ENCODE results near the gene TOR3A.

DNA sequence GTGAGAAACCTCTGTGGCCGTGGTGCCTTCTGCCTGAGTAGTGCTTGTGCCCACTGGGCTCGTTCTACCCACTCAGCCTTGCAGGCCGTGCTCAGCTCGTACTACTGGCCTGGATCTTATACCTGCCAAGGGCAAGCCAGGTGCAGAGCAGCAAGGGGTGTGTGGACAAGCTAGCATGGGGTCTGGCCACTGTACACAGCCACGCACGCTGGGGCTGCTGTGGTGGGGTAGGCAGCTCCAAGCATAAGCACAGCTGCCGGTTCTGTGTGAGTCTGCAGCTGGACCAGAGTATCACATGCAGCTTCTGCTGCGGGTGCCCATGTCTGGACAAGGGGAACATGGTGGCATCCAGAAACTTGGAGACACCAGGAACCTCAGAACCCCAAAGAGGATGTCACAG, 39.8 kb upstream of the TOR3A start:
- TF ChIP-seq, protein P1, sequence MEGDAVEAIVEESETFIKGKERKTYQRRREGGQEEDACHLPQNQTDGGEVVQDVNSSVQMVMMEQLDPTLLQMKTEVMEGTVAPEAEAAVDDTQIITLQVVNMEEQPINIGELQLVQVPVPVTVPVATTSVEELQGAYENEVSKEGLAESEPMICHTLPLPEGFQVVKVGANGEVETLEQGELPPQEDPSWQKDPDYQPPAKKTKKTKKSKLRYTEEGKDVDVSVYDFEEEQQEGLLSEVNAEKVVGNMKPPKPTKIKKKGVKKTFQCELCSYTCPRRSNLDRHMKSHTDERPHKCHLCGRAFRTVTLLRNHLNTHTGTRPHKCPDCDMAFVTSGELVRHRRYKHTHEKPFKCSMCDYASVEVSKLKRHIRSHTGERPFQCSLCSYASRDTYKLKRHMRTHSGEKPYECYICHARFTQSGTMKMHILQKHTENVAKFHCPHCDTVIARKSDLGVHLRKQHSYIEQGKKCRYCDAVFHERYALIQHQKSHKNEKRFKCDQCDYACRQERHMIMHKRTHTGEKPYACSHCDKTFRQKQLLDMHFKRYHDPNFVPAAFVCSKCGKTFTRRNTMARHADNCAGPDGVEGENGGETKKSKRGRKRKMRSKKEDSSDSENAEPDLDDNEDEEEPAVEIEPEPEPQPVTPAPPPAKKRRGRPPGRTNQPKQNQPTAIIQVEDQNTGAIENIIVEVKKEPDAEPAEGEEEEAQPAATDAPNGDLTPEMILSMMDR (IDR thresholded peaks at IDR 0.05 in 2 of 3, conservative IDR thresholded peaks at IDR 0.05 in 1 of 3; ENCODE audit: borderline replicate concordance in 1 of 3, insufficient read depth in 1 of 3, low read depth in 2 of 3, low read length in 2 of 3): no peak
- TF ChIP-seq EZH2phosphoT487 (IDR thresholded peaks at IDR 0.05; ENCODE audit: borderline replicate concordance) (no peak), RAD21 (IDR thresholded peaks at IDR 0.05; ENCODE audit: low read depth) (no peak), POLR2A (IDR thresholded peaks at IDR 0.05; ENCODE audit: borderline replicate concordance, extremely low read depth, insufficient read depth, insufficient read length) (no peak), SIN3A (IDR thresholded peaks at IDR 0.05; ENCODE audit: low read depth) (no peak), EZH2 (IDR thresholded peaks at IDR 0.05) (no peak)

Data from HCT116 (cell line).